ENCODE results near the gene IGF2.

DNA sequence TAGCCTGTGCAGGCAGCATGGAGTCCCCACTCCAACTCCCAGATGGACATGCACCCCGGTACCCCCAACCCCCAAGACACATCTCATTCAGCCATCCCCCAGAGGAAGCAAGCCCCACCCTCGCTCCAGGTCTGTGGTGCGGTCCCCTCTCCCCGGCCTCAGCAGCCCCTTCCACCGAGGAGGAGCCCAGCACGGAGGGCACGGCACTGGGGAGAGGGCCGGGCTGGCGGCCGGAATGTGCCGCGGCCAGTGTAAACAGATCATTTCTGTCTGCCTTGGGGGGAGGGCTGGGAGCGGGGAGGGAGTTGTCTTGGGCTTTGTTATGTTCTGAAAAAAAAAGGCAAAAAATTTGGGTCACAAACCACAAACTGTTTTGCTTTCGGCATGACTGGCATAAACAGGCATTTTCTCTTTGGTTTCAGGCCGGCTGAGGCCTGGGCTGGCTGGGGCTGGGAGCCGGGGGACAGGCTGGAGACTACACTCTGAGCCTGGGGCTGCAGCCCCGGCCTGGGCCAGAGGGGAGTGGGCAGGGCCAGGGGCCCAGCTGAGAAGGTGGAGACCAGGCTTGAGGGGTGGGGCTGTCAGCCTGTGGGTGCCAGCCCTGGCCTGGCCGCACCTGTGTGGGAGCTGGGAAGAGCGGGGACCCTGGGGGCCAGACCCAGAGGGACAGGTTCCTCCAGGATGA is 16.8 kb downstream of the IGF2 start:
- TF ChIP-seq GATA3 (IDR thresholded peaks at IDR 0.05; ENCODE audit: low read depth, low read length) (no peak), GATA2 (IDR thresholded peaks at IDR 0.05; ENCODE audit: low read depth, low read length) (no peak)
